ENCODE results near the gene DYNC1LI1.

DNA sequence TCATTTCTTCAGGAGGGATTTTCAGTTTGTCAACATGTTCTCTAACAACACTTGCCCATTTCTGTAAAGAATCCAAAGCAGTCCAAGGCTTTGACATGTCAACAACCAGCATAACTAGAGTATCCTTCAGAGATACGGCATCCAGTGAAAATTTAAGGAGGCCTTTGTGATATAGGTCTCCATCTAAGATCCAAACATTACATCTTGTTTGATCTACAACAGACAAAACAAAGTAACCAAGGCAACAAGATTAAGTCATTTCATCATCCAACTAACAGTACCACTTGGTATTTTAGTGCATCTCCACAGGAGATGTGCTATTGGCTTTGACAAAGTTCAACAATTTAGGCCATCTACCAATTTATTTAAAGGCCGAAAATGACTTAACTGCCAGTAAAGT is 25.8 kb downstream of the DYNC1LI1 start:
- TF ChIP-seq SMC3 (IDR thresholded peaks at IDR 0.05; ENCODE audit: low read depth, low read length) (no peak), SIN3A (IDR thresholded peaks at IDR 0.05; ENCODE audit: borderline replicate concordance, low read depth, low read length) (no peak), NRF1 (IDR thresholded peaks at IDR 0.05; ENCODE audit: low read depth, low read length) (no peak), CHD2 (IDR thresholded peaks at IDR 0.05; ENCODE audit: low read length, partially characterized antibody) (no peak), POLR2AphosphoS5 (IDR thresholded peaks at IDR 0.05; ENCODE audit: low read depth, low read length) (no peak), RFX5 (IDR thresholded peaks at IDR 0.05; ENCODE audit: low read length) (no peak), EZH2phosphoT487 (IDR thresholded peaks at IDR 0.05; ENCODE audit: borderline replicate concordance, low read depth) (no peak)
- TF ChIP-seq, protein P1, sequence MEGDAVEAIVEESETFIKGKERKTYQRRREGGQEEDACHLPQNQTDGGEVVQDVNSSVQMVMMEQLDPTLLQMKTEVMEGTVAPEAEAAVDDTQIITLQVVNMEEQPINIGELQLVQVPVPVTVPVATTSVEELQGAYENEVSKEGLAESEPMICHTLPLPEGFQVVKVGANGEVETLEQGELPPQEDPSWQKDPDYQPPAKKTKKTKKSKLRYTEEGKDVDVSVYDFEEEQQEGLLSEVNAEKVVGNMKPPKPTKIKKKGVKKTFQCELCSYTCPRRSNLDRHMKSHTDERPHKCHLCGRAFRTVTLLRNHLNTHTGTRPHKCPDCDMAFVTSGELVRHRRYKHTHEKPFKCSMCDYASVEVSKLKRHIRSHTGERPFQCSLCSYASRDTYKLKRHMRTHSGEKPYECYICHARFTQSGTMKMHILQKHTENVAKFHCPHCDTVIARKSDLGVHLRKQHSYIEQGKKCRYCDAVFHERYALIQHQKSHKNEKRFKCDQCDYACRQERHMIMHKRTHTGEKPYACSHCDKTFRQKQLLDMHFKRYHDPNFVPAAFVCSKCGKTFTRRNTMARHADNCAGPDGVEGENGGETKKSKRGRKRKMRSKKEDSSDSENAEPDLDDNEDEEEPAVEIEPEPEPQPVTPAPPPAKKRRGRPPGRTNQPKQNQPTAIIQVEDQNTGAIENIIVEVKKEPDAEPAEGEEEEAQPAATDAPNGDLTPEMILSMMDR (IDR thresholded peaks at IDR 0.05): no peak

Data from SK-N-SH (cell line).